Activated T-cell treated with anti-CD3 and anti-CD28 coated beads for 24 hours (primary cell): ENCODE results near the gene SLC22A13.
"Not testable (repeated sequence)": the region's sequence is repeated elsewhere in the genome, so short reads cannot be mapped to it uniquely, and the experiment has no call there.

Experiments used
- DNase-seq: peaks from one replicate; pipeline ENCODE4 v3.0.0-alpha.2; 2020; ENCODE audit warnings: low read depth

Gene SLC22A13

DNA sequence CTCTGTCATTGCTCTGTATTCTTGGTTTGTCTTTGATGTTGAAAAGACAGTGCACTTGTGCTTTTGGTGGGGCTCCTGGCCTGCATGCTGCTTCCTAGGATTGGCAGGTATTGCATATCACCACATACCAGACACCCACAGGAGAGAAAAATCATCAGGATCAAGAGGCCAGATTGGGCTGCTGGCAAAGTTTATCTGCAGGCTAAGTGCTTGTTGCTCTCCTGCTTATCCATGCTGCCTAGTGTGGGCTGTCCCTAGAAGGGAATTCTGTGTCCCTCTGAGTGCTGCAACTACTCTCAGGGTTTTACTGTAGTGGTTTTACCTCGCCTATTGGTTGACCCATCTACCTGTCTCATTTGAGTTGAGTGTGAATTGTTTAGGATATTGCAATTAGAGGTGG lies 833 bp upstream of the SLC22A13 start:
- DNase-seq: no peak

DNA sequence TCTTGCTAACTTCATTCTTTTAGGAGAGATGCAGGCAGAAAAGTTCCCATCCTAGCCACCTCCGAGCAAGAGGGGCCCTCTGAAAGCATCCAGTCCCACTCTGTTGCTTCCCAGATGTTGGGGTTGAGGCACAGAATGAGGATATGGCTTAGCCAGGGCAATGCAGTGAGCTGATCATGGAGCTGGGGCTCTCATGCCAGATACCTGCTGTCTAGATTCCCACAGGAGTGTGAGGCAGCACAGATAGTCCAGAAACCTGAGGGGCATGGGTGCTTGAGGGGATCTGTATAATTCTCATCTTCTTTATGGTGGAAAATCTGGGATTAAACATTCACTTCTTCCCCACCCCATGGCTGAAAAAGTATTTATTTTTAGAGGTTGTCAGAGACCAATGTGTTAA lies 1.2 kb downstream of the SLC22A13 start:
- no peak for DNase-seq

DNA sequence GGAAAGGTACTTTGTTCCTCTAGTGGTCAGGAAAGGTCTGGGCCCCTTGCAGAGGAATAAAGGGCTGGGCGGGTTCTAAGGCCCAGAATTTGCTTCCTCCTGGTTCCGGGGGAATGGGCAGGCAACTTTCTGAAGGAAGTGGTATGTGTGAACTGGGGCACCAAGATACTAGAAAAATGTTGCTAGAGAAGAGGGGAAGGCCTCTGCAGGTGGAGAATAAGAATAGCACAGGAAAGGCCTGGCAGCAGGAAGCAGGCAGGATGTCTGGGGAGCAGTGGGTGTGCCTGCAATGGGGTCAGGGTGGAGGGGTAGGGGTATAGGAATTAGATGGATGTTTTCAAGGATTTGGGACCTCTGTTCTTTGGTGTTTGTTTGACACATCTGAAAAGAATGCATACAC lies 2.0 kb downstream of the SLC22A13 start:
- DNase-seq: no peak

DNA sequence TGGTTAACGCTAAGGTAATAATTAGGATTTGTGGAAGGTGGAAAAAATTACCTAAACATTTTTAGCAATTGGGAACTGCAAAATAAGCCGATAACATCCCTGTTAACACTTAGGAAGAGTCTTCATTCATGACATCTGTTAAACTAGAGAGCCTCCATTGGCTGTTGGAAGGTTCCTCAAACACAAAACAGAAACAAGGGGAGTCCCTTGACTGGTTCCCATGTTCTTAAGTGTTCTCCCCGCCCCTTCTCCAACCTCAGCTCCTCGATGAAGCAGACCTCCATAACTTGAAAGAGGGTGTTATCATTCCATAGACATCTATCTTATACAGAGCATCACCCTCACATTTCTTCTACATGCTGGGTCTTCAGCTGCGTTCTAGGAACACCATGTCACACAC lies 2.5 kb downstream of the SLC22A13 start:
- DNase-seq: no peak

DNA sequence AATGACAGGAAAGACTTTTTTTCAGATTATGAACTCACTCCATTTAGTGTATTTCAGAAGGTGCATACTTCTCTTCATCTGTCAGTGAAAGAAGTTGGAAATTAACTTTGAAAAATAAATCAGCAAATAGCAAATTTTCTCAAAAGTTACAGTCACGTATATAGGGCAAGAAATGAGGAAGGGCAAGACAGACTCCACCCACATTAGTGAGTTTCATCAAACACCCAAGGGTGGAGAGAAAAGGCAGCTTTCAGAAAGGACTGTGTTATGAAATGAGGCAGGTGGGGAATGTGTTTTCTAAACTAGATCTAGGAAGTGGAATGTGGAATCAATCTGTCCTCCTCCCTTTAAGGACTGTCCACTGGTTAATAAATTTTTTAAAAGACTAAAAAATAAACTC lies 2.9 kb downstream of the SLC22A13 start:
- DNase-seq: no peak

DNA sequence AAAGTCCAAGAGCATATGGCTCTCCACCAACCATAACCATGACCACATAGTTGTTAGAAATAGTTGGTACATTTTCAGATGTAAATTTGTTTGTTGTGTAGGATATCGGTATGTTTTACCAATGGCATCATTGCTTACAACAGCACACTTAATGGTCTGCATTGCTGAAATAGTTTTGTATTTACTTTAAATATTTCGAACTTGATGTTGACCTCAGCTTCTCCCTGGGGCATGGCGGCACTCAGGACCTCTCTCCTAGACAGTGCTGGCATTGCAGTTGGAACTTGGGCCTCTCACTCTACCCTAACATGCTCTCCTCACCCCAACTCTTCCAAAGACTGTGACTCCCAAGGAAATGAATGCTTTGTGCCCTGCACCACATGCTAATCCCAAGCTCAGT lies 5.0 kb downstream of the SLC22A13 start:
- no peak for DNase-seq

DNA sequence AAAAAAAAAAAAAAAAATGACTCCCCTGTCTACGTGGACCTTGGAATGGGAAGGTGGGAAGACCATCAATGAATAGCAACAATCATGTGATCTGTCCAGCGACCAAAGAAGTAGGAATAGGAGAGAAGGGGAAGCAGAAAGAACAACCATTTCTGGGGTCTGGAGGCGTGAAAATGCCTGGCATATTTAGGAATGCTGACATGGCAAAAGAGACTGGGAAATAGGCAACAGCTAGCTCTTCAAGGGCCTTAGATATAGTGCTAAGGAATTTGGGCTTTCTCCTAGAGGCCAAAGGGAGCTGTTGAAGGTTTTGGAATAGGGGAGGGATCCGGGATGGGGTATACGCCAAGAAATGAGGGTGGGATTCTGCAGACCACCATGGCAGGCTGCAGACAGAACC lies 5.9 kb downstream of the SLC22A13 start:
- DNase-seq: no peak

DNA sequence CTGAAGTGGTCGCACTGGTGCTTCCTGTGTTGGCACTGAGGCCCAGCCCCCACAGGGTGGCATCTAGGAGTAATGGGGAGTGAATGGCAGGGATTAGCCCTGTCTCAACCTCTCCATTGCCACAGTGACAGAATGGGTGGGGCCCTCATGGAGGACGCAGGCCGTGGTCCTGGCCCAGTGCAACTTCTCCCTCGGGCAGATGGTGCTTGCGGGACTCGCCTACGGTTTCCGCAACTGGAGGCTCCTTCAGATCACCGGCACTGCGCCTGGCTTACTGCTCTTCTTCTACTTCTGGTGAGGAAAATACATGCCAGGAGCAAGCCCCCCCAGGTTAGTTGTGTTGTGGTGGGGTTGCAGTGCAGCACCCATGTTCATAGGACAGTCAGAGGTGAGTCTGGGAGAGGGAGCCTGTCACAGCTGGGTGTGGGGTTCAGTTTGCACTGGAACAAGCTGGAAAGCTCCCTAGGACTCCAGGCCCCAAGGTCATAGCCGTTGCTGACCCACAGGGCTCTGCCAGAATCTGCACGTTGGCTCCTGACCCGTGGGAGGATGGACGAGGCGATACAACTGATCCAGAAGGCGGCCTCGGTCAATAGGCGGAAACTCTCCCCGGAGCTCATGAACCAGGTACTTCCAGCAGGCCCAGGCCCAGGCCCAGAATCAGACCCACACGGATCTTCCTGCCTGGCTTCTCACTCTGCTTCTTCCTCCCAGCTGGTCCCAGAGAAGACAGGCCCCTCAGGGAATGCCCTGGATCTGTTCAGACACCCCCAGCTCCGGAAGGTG lies 9.4 kb downstream of the SLC22A13 start:
- DNase-seq: no peak

DNA sequence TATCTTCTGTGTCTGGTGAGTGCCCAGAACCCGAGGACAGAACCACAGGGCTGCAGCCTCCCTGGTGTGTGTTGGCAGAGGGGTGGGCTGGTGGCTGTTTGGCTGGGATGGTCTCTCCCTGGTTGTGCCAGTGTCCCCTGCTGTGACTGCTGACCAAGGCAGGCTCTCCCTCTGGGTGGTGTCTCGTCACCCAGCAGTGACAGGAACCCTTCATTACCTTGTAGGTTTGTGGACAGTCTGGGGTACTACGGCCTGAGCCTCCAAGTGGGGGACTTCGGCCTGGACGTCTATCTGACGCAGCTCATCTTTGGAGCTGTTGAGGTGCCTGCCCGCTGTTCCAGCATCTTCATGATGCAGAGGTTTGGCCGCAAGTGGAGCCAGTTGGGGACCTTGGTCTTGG lies 10.0 kb downstream of the SLC22A13 start:
- DNase-seq: no peak

DNA sequence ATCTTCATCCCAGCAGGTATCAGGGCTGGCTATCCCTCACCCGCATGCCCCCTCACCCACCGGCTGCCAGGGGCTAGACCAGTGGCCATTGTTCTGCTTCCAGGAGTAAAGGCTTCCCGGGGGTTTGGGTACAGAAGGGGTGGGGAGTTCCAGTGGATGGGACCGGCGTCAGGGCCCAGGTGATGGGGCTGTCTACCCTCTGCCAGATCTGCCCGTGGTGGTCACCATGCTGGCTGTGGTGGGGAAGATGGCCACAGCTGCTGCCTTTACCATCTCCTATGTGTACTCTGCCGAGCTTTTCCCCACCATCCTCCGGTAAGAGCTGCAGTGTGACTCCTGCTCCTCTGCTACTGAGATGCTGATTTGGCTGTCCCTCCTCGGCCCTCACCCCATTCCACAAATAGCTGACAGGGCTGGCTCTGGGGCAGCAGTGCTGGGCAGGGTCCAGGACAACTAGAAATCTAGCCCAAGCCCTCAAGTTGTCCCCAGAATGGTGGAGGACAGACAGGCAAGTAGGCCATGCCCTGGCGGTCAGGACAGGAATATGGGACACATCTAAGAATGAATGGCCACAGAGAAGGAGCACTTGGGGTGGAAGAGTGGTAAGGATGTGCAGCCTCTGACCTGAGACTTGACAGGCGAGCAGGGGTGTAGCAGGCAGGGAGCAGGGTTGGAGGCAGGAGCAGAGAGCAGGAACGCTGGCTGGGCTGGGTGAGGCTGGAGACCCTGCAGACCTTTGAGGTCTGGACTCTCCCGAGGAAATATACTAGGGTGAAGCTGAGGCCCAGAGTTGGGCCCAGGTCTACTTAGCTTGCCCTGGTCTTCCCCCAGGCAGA lies 10.7 kb downstream of the SLC22A13 start:
- no peak for DNase-seq

DNA sequence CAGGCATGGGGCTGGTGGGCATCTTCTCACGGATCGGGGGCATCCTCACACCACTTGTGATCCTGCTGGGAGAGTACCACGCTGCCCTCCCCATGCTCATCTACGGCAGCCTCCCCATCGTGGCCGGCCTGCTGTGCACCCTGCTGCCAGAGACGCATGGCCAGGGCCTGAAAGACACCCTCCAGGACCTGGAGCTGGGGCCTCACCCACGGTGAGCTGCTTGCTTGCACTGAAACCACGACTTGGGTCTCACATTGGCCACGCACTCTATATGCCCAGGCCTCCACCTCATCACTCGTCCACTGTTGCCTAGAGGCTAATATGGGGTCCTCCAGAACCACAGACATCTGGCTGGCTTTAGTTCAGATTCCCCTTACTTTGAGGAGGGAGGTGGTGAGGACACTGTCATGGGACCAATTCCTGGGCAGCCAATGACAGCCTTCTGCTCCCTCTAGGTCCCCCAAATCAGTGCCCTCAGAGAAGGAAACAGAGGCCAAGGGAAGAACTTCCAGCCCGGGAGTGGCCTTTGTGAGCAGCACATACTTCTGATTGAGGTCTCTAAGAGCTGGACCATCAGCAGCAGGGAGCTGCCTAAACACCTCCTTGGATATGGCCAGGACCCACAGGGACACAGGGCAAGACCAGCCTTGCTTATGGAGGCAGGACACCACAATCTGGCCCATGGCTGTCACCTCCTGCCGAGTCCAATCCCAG lies 11.5 kb downstream of the SLC22A13 start:
- DNase-seq: no peak

DNA sequence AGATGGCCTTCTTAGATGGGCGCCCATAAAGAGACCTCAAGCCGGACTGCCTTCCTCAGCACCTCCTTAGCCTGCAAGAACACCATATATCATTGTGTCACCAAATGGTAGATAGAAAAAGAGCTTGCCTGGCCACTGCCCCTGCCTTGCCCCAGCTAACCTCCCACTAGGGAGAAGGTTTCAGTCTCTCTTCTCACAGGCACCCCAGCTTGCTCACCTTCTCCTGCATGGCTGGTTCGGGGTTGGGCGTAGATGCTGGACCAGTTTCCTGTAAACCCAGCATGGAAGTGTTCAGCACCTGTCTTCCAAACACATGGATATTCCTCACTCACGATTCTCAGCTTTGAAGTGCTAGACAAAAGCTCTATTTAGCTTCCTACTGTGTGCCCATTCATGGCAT lies 13.2 kb downstream of the SLC22A13 start:
- no peak for DNase-seq

DNA sequence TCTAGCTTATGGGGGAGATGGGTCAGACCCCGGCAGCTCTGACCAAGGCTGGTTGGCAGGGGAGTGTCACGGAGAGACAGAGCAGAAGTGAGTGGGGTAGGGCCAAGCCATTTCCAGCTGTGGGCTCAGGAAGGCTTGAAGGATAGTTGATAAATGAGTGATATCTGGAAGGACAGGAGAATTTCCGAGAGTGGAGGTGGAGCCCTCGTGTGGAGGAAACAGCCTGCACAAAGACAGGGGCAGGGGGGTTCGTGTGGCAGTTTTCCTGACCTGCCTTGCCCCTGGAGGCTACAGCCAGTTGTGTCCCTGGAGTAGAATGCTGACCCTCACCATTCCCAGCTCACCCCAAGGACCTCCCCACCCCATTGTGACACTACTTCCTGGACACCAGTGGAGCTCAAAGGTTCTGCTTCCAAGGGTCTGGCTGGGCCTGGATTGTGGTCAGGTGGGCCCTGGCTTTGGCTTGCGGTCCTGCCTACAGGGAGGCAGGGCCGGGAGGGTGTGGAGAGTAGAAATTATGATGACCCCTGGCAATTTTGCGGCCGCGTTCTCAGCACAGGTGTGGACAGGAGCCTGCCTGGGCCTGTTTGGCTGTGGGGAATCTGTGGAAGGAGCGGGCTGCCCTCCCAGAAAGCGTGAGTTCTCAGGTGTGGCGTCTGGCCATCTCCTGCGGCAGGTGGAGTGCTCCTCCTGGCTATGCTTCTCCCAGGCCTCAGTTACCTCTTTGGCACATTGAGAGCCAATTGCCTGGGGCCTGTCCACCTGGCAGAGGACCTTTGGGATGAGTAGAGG lies 16.5 kb downstream of the SLC22A13 start, which contains the start of gene SLC22A14:
SLC22A14 (plus strand) TSS at position 400 of the 792 bp plus-strand sequence. CDS start 23,733 bp downstream, outside the sequence.
- no peak for DNase-seq

DNA sequence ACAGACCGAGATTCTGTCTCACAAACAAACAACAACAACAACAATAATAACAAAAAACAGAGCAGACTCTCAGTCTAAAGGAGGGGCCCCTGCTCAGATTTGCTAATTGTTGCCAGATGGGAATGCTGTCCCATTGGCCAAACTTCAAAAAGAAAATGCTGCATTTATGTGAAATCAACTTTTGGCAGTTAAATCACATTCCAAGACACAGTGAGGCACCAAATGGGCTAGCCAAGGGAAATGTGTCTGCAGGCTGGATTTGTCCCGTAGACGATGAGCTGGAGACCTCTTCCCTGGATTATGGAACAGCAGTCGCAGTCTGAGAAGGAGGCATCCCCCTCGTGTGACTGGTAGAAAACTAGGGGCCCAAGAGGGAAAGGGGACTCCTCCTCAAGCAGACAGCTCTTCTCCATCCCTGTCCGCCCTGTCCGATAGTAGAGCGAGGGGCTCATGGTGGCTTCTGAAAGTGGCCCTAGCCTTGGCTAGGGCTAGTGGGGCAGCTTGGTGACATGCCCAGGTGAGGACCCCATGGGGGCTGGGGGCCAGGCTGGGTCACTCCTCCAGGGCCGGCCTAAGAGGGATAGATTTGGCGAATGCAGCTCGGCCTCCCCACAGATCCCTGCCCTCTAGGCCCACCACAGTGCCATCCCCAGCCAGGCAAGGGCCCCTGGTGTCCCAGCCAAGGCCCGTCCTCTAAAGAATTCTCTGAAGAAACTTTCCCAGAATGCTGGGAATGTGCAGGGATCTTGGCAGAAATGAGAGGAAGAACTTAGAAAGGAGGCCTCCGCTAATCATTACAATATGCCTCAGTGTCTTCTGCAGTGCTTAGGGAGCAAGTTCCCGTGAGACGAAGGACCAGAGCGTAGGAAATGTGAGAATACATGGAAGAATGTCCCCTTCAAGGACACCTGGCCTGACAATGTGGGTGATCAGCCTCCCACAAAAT lies 18.5 kb downstream of the SLC22A13 start:
- DNase-seq: no peak

DNA sequence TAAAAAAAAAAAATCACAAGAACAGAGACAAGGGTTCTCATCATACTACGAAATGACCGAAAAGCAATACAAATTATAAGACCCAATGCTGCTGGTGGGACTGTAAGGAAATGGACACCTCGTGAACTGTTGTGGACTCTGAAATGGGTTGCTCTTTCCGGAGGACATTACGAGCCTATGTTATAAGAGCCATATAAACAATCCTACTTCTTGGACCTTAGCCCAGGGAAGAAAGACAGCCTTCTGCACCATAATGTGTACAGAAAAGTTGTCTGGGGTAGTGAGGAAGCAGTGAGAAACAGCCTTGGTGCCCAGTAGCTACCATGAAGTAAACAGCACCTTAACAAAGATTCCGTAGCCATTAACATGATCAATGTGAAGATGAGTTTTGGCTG lies 19.1 kb downstream of the SLC22A13 start:
- no peak for DNase-seq

DNA sequence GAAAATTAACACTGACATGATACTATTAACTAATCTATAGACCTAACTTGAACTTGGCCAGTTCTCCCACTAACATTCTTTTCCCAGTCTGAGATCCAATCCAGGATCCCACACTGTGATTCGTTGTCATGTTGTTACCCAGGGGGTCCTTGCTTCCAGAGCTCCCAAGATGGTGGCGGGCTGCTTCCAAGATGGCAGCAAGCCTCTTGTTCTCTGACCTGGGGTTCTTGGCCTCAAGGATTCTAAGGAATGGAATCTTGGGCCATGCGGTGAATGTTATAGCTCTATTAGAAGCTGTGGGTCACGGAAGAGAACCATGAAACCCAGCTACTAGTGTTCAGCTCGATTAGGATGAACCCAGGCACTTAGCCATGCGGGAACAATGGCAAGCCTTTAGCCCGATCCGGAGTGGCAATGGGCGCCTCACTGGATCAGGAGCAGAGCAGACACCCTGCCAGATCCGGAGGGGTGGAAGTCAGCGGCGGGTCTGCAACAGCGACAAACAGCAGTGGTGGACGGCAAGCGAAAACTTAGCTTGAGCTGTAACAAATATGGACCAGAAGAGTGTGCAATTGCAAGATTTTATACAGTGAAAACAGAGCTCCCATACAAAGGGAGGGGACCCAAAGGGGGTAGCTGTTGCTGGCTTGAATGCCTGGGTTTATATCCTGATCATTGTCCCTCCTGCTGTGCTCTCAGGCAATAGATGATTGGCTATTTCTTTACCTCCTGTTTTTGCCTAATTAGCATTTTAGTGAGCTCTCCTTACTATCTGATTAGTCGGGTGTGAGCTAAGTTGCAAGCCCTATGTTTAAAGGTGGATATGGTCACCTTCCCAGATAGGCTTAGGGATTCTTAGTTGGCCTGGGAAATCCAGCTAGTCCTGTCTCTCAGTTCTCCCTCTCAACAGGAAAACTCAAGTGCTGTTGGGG lies 23.9 kb downstream of the SLC22A13 start:
- not testable (repeated sequence) for DNase-seq

DNA sequence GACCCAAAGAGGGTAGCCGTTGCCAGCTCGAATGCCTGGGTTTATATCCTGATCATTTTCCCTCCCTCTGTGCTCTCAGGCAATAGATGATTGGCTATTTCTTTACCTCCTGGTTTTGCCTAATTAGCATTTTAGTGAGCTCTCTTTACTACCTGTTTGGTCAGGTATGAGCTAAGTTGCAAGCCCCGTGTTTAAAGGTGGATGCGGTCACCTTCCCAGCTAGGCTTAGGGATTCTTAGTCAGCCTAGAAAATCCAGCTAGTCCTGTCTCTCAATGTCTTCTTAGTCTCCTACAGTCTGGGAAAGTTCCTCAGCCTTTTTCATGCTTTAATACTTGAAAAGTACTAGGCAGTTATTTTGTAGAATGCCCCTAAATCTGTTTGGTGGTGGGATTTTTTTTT lies 31.4 kb downstream of the SLC22A13 start:
- not testable (repeated sequence) for DNase-seq

DNA sequence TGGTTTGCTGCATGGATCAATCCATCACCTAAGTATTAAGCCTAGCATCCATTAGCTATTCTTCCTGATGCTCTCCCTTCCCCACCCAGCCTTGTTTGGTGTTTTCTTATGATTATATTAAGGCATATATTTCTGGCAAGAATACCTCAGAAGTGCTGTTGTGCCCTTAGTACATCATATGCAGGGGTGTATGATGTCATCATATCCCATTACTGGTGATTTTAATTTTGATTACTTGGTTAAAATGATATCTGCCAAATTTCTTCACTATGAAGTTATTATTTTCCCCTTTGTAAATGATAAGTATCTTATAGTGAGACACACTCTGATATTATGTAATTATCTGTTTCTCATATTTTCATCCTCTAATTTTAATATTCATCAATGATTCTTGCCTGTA lies 31.9 kb downstream of the SLC22A13 start:
- DNase-seq: no peak

DNA sequence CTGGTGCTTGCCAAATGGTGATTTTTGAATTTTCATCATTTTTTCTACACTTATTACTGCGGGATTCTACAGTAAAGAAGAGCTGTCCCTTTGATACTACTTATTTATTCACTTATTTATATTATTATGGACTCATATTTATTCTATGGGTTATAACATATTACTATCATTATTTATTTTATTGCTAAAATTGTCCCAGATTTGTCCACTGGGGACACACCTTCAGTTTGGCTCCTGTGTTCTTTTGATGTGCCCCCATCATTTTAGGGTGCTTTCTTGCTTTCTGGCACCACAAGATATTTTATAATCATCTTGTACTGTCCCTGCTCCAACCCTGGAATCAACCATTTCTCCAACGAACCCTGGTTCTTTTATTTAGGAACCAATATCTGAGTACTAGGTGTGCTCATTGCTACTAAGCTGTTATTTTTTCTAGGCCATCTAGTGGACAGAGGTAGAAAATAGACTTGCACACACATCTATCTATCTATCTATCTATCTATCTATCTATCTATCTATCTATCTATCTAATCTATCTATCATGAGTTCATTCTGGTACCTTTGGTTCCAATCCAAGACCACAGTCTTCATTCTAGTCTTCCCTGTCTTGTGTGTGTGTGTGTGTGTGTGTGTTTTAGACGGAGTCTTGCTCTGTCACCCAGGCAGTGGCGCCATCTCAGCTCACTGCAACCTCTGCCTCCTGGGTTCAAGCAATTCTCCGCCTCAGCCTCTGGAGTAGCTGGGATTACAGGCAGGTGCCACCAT lies 32.5 kb downstream of the SLC22A13 start:
- no peak for DNase-seq
